ENCODE results near the gene MKLN1. TPM values are rescaled to one million over a fixed set of nuclear protein-coding genes. Genes with fewer than 3 reads are reported as not detected.

The MKLN1 gene
- total RNA-seq, 4 donors from 2014 or later, result 93.1 to 175 (median 102) TPM

GRCh38 chr7:131294553-131294952 lies 33.1 kb upstream of the MKLN1 start:
- DNase-seq, result no peak
- no peaks in the 10 kb centered on the region for H3K27me3 ChIP-seq
- TF ChIP-seq CTCF (IDR thresholded peaks at IDR 0.05), result no peak
- TF ChIP-seq POLR2A (IDR thresholded peaks at IDR 0.05), result no peak
- H3K9me3 ChIP-seq, result no peaks in the 10 kb centered on the region
- H3K4me1 ChIP-seq, result no peaks in the 10 kb centered on the region
- H3K4me3 ChIP-seq (replicated peaks in 1 of 3), result no peak overlapping the region
- no peak overlapping the region for H3K27ac ChIP-seq
- H3K36me3 ChIP-seq, result no peaks in the 10 kb centered on the region
- WGBS, 2 donors, result 65 to 79% methylated on average over 3 of the region's 3 CpGs
- intact Hi-C loops (cut with DNase I), result no loop called here

- 93 to 95% methylated on average over 6 of the region's 6 CpGs for WGBS, 2 donors
- Histone ChIP-seq H3K4me1 (peaks cover 13 to 14% of the 10 kb centered on the region in 2 donors), H3K27me3 (no peaks in the 10 kb centered on the region), H3K9me3 (no peaks in the 10 kb centered on the region), H3K36me3 (no peaks in the 10 kb centered on the region), H3K27ac (no peak overlapping the region), H3K4me3 (replicated peaks in 1 of 3) (no peak overlapping the region)
- no peak for DNase-seq
- intact Hi-C loops (cut with DNase I), result no loop called here
- TF ChIP-seq POLR2A (IDR thresholded peaks at IDR 0.05), result no peak
- no peak for TF ChIP-seq CTCF (IDR thresholded peaks at IDR 0.05)
Measured at GRCh38 chr7:131298608-131298992, 29.1 kb upstream of the MKLN1 start.

- DNase-seq, result no peak
- Histone ChIP-seq H3K36me3 (no peaks in the 10 kb centered on the region), H3K9me3 (no peaks in the 10 kb centered on the region), H3K27me3 (no peaks in the 10 kb centered on the region), H3K4me1 (peaks cover 13 to 18% of the 10 kb centered on the region in 2 donors), H3K4me3 (replicated peaks in 1 of 3) (no peak overlapping the region), H3K27ac (no peak overlapping the region)
- intact Hi-C loops (cut with DNase I), result no loop called here
- TF ChIP-seq CTCF (IDR thresholded peaks at IDR 0.05) (no peak), POLR2A (IDR thresholded peaks at IDR 0.05) (no peak)
Measured at GRCh38 chr7:131299074-131299473, 28.6 kb upstream of the MKLN1 start.

- Histone ChIP-seq H3K27me3 (no peaks in the 10 kb centered on the region), H3K4me1 (peaks cover 13 to 20% of the 10 kb centered on the region in 2 donors), H3K9me3 (no peaks in the 10 kb centered on the region), H3K4me3 (replicated peaks in 1 of 3) (no peak overlapping the region), H3K36me3 (no peaks in the 10 kb centered on the region), H3K27ac (no peak overlapping the region)
- DNase-seq, result no peak
- no peak for TF ChIP-seq CTCF (IDR thresholded peaks at IDR 0.05)
- no peak for TF ChIP-seq POLR2A (IDR thresholded peaks at IDR 0.05)
- intact Hi-C loops (cut with DNase I), result no loop called here
- 87 to 89% methylated on average over 2 of the region's 2 CpGs for WGBS, 2 donors
Measured at GRCh38 chr7:131300078-131300477, 27.6 kb upstream of the MKLN1 start.

GRCh38 chr7:131300572-131301466 lies 26.9 kb upstream of the MKLN1 start:
- Histone ChIP-seq H3K9me3 (no peaks in the 10 kb centered on the region), H3K36me3 (no peaks in the 10 kb centered on the region), H3K4me1 (peaks cover 13 to 20% of the 10 kb centered on the region in 2 donors), H3K4me3 (replicated peaks in 1 of 3) (no peak overlapping the region), H3K27me3 (no peaks in the 10 kb centered on the region), H3K27ac (peak overlapping the region in 1 of 3 donors; percentile 44)
- no peak for DNase-seq
- TF ChIP-seq CTCF (IDR thresholded peaks at IDR 0.05) (no peak), POLR2A (IDR thresholded peaks at IDR 0.05) (no peak)
- intact Hi-C loops (cut with DNase I), result no loop called here
- WGBS, 2 donors, result 70 to 78% methylated on average over 8 of the region's 8 CpGs

Measured in thyroid gland (tissue), 4 donors.